ENCODE results near the gene TMPRSS11D.

TMPRSS11D gene

GRCh38 chr4:67883902-67884301, at the start of gene TMPRSS11D:
TMPRSS11D (minus strand) TSS chr4:67884002; CDS start chr4:67883933, 69 bp downstream.
- no peak for DNase-seq (ENCODE audit: low read depth)

GRCh38 chr4:67933038-67933437, 49.2 kb upstream of the TMPRSS11D start:
- no peak for DNase-seq (ENCODE audit: low read depth)

- DNase-seq (ENCODE audit: low read depth): no peak
Observed at GRCh38 chr4:67931256-67931655, 47.5 kb upstream of the TMPRSS11D start.

GRCh38 chr4:67929426-67929825, 45.6 kb upstream of the TMPRSS11D start:
- no peak for DNase-seq (ENCODE audit: low read depth)

GRCh38 chr4:67928546-67928945, 44.7 kb upstream of the TMPRSS11D start:
- no peak for DNase-seq (ENCODE audit: low read depth)

- DNase-seq (ENCODE audit: low read depth): no peak
Observed at GRCh38 chr4:67927251-67927650, 43.4 kb upstream of the TMPRSS11D start.

GRCh38 chr4:67926485-67926884, 42.7 kb upstream of the TMPRSS11D start:
- DNase-seq (ENCODE audit: low read depth): no peak

GRCh38 chr4:67922697-67923096, 38.9 kb upstream of the TMPRSS11D start:
- DNase-seq (ENCODE audit: low read depth): no peak

GRCh38 chr4:67918428-67918827, 34.6 kb upstream of the TMPRSS11D start:
- no peak for DNase-seq (ENCODE audit: low read depth)

- DNase-seq (ENCODE audit: low read depth): no peak
Observed at GRCh38 chr4:67915400-67915966, 31.7 kb upstream of the TMPRSS11D start.

GRCh38 chr4:67912080-67912479, 28.3 kb upstream of the TMPRSS11D start:
- DNase-seq (ENCODE audit: low read depth): no peak

- DNase-seq (ENCODE audit: low read depth): no peak
Observed at GRCh38 chr4:67911638-67912037, 27.8 kb upstream of the TMPRSS11D start.

- DNase-seq (ENCODE audit: low read depth): no peak
Observed at GRCh38 chr4:67911141-67911540, 27.3 kb upstream of the TMPRSS11D start.

GRCh38 chr4:67910585-67910905, 26.7 kb upstream of the TMPRSS11D start:
- DNase-seq (ENCODE audit: low read depth): no peak

GRCh38 chr4:67909905-67910584, 26.2 kb upstream of the TMPRSS11D start:
- DNase-seq (ENCODE audit: low read depth): no peak

GRCh38 chr4:67907650-67908049, 23.8 kb upstream of the TMPRSS11D start:
- no peak for DNase-seq (ENCODE audit: low read depth)

GRCh38 chr4:67899096-67899495, 15.3 kb upstream of the TMPRSS11D start:
- DNase-seq (ENCODE audit: low read depth): no peak

- no peak for DNase-seq (ENCODE audit: low read depth)
Observed at GRCh38 chr4:67897686-67898085, 13.9 kb upstream of the TMPRSS11D start.

GRCh38 chr4:67896421-67897065, 12.7 kb upstream of the TMPRSS11D start:
- no peak for DNase-seq (ENCODE audit: low read depth)

- no peak for DNase-seq (ENCODE audit: low read depth)
Observed at GRCh38 chr4:67894659-67895058, 10.9 kb upstream of the TMPRSS11D start.

GRCh38 chr4:67892905-67893304, 9.1 kb upstream of the TMPRSS11D start:
- no peak for DNase-seq (ENCODE audit: low read depth)

GRCh38 chr4:67892253-67892652, 8.5 kb upstream of the TMPRSS11D start:
- DNase-seq (ENCODE audit: low read depth): no peak

- DNase-seq (ENCODE audit: low read depth): no peak
Observed at GRCh38 chr4:67891645-67892044, 7.8 kb upstream of the TMPRSS11D start.

GRCh38 chr4:67886281-67886680, 2.5 kb upstream of the TMPRSS11D start:
- DNase-seq (ENCODE audit: low read depth): no peak
